PFSK-1 (cell line): Measurements from ENCODE around the gene RAB6B.

ENCODE experiments used
- FOXP2 ChIP-seq: optimal IDR thresholded peaks from 2 replicates; pipeline ENCODE3; 2011; ENCODE audit warnings: borderline replicate concordance, control low read depth, inconsistent platforms; ENCODE audit not compliant: insufficient read depth; ENCODE audit errors: extremely low read length, extremely low read depth
- POLR2AphosphoS5 ChIP-seq: IDR thresholded peaks from 2 replicates; pipeline ENCODE4 v1.6.1; 2012; ENCODE audit warnings: low read depth, mild to moderate bottlenecking, control low read depth, low read length, moderate library complexity
- SIN3A ChIP-seq: IDR thresholded peaks from 2 replicates; pipeline ENCODE4 v1.6.1; 2012; ENCODE audit warnings: mild to moderate bottlenecking, low read length, moderate library complexity, borderline replicate concordance; ENCODE audit not compliant: insufficient read depth
- TAF1 ChIP-seq: IDR thresholded peaks from 2 replicates; pipeline ENCODE4 v1.6.1; 2012; ENCODE audit warnings: low read length, control low read depth, borderline replicate concordance; ENCODE audit not compliant: insufficient read depth
- TF ChIP-seq, protein P1 (sequence below), 2 experiments: IDR thresholded peaks; 2 replicates each; pipeline versions ENCODE4 v1.6.1 to v1.8.0; 2011 to 2012; ENCODE audit warnings: low read depth in 2 of 2, low read length in 2 of 2, control low read depth in 1 of 2, inconsistent platforms in 1 of 2, mild to moderate bottlenecking in 1 of 2, moderate library complexity in 1 of 2; ENCODE audit not compliant: insufficient read depth in 1 of 2

Gene RAB6B

DNA sequence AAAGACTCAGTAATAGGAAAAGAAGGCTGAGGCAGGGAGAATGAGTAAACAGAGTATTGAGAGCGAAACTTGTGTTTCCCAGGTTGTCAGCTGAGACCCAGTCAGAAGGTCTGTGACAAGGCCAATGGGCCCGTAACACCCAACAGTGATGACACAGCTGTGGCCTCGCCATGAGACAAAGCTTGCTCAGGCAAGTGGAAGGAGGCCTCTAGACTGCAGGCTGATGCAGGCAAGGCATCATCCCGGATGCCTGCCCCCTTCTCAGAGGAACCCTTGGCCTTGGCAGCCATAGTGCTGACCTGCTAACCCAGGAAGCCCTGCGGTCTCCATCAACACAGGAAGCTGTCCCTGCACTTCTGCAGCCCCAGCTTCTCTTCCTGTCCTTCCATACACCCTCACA is 15.4 kb downstream of the RAB6B start:
- no peak for TF ChIP-seq POLR2AphosphoS5
- TF ChIP-seq TAF1, result no peak

DNA sequence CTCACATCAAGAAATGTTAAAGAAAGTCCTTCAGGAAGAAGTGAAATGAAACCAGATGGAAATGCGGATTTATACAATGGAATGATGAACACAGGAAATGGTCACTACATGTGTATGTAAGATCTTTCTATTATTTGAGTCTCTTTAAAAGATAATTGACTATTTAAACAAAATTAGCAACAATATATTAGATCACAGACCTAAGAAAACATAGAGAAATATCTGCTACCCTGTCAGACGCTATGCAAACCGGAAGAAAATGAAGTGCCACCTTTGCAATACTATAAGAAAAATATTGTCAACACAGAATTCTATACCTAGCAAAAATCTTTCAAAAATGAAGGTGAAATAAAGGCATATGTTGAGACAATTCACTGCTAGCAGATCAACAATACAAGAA is 17.2 kb downstream of the RAB6B start:
- TF ChIP-seq FOXP2 (no peak), TAF1 (no peak), POLR2AphosphoS5 (no peak), SIN3A (no peak)
- TF ChIP-seq, protein P1, sequence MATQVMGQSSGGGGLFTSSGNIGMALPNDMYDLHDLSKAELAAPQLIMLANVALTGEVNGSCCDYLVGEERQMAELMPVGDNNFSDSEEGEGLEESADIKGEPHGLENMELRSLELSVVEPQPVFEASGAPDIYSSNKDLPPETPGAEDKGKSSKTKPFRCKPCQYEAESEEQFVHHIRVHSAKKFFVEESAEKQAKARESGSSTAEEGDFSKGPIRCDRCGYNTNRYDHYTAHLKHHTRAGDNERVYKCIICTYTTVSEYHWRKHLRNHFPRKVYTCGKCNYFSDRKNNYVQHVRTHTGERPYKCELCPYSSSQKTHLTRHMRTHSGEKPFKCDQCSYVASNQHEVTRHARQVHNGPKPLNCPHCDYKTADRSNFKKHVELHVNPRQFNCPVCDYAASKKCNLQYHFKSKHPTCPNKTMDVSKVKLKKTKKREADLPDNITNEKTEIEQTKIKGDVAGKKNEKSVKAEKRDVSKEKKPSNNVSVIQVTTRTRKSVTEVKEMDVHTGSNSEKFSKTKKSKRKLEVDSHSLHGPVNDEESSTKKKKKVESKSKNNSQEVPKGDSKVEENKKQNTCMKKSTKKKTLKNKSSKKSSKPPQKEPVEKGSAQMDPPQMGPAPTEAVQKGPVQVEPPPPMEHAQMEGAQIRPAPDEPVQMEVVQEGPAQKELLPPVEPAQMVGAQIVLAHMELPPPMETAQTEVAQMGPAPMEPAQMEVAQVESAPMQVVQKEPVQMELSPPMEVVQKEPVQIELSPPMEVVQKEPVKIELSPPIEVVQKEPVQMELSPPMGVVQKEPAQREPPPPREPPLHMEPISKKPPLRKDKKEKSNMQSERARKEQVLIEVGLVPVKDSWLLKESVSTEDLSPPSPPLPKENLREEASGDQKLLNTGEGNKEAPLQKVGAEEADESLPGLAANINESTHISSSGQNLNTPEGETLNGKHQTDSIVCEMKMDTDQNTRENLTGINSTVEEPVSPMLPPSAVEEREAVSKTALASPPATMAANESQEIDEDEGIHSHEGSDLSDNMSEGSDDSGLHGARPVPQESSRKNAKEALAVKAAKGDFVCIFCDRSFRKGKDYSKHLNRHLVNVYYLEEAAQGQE (IDR thresholded peaks at IDR 0.05; ENCODE audit: insufficient read depth in 1 of 2, low read depth in 2 of 2, low read length in 2 of 2), result no peak

DNA sequence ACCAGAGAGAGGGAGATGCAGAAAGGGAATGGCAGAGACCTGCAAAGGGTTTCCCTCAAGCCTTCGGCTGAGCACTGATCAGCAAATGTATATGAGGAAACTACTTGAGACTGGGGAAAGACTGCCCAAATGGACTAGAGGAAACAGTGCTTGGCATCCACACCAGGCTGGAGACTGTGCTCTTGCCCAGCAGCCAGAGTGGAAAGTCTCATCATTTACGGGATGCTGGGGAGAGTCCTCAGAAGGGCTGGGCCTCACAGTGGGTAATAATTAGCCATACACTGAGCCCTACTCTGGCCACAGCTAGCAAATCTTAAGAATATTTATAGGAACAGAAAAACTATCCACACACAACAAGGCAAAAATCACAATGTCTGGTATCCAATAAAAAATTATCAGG is 18.5 kb downstream of the RAB6B start:
- TF ChIP-seq SIN3A, result no peak
- TF ChIP-seq FOXP2, result no peak
- no peak for TF ChIP-seq POLR2AphosphoS5
- TF ChIP-seq, protein P1 (IDR thresholded peaks at IDR 0.05; ENCODE audit: insufficient read depth in 1 of 2, low read depth in 2 of 2, low read length in 2 of 2), result no peak
- TF ChIP-seq TAF1, result no peak

DNA sequence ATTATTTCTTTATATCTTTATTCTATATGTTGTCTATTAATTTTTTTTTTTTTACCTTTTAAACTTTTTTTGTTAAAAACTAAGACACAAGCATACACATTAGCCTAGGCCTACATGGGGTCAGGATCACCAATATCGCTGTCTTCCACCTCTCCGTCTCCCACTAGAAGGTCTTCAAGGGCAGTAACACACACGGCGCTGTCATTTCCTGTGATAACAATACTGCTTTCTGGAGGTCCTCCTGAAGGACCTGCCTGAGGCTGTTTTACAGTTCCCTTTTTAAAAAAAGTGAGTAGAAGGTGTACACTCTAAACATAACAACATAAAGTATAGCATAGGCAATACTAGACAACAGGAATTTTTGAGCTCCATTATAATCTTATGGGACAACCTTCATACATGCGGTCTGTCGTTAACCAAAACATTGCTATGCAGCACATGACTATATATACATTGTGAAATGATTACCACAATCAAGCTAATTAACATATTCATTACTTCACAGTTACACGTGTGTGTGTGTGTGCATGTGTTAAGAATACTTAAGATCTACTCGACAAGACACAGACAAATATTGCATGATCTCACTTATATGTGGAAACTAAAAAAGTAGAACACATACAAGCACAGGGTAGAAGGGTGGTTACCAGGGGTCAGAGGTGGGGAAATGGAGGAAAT is 20.8 kb downstream of the RAB6B start:
- TF ChIP-seq, protein P1 (IDR thresholded peaks at IDR 0.05; ENCODE audit: insufficient read depth in 1 of 2, low read depth in 2 of 2, low read length in 2 of 2), result no peak
- TF ChIP-seq POLR2AphosphoS5, result no peak
- TF ChIP-seq SIN3A, result no peak
- no peak for TF ChIP-seq FOXP2
- no peak for TF ChIP-seq TAF1

DNA sequence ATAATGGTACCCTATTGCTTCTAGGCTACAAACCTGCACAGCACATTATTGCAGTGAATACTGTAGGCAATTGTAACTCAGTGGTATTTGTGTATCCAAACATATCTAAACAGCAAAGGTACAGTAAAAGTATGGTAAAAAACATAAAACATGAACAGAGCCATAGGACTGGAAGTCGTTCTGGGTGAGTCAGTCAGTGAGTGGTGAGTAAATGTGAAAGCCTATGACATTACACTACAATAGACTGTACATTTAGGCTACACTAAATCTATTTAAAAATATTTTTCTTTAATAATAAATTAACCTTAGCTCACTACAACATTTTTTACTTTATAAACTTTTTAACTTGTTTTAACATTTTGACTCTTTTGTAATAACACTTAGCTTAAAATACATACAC is 21.3 kb downstream of the RAB6B start:
- no peak for TF ChIP-seq FOXP2
- no peak for TF ChIP-seq TAF1
- TF ChIP-seq POLR2AphosphoS5, result no peak
- no peak for TF ChIP-seq SIN3A
- TF ChIP-seq, protein P1 (IDR thresholded peaks at IDR 0.05; ENCODE audit: insufficient read depth in 1 of 2, low read depth in 2 of 2, low read length in 2 of 2), result no peak
